ENCODE measurements around the gene WDPCP. TPM values are rescaled to one million over a fixed set of nuclear protein-coding genes. Genes with fewer than 3 reads are reported as not detected.

Gene WDPCP
- total and polyA plus RNA-seq, 2 of the 8 experiments (the other 6 are each of a cell fraction or from before 2014, with no cell fraction given): 9.3 to 25.8 TPM

GRCh38 chr2:63343397-63344109, 244.7 kb downstream of the WDPCP start (continued):
- TF ChIP-seq CHD7 (IDR thresholded peaks at IDR 0.05; ENCODE audit: insufficient replicate concordance, low read length) (no peak), SAP30 (IDR thresholded peaks at IDR 0.05; ENCODE audit: insufficient read depth, insufficient replicate concordance, low read length) (no peak), MAFK (IDR thresholded peaks at IDR 0.05; ENCODE audit: low read depth, low read length) (no peak), JUND (IDR thresholded peaks at IDR 0.05; ENCODE audit: low read length) (no peak)
- TF ChIP-seq, protein P1, sequence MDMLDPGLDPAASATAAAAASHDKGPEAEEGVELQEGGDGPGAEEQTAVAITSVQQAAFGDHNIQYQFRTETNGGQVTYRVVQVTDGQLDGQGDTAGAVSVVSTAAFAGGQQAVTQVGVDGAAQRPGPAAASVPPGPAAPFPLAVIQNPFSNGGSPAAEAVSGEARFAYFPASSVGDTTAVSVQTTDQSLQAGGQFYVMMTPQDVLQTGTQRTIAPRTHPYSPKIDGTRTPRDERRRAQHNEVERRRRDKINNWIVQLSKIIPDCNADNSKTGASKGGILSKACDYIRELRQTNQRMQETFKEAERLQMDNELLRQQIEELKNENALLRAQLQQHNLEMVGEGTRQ (IDR thresholded peaks at IDR 0.05; ENCODE audit: low read length): no peak
